Duodenal mucosa (tissue), 2 donors: ENCODE results near the gene ULK4.

ENCODE experiments used
- H3K27ac ChIP-seq: one replicate; pipeline ENCODE4 v1.7.0; 2013; ENCODE audit warnings: low read depth, low read length
- H3K27me3 ChIP-seq, 2 donors: one replicate each; pipeline ENCODE4 v1.7.0; 2013; ENCODE audit warnings: low read length in 2 of 2, control low read depth in 1 of 2; ENCODE audit not compliant: insufficient read depth in 2 of 2, control insufficient read depth in 1 of 2
- H3K36me3 ChIP-seq, 2 donors: one replicate each; pipeline ENCODE4 v1.7.0; 2013; ENCODE audit warnings: low read length in 2 of 2, control low read depth in 1 of 2; ENCODE audit not compliant: insufficient read depth in 2 of 2, control insufficient read depth in 1 of 2
- H3K4me1 ChIP-seq, 2 donors: one replicate each; pipeline ENCODE4 v1.7.0; 2013; ENCODE audit warnings: low read length in 2 of 2, control low read depth in 1 of 2; ENCODE audit not compliant: insufficient read depth in 2 of 2, control insufficient read depth in 1 of 2
- H3K4me3 ChIP-seq, 2 donors: one replicate each; pipeline ENCODE4 v1.7.0; 2013; ENCODE audit warnings: low read length in 2 of 2, low read depth in 1 of 2
- H3K9ac ChIP-seq, 2 donors: one replicate each; pipeline ENCODE4 v1.7.0; 2013; ENCODE audit warnings: low read length in 2 of 2, low read depth in 1 of 2
- H3K9me3 ChIP-seq, 2 donors: one replicate each; pipeline ENCODE4 v1.7.0; 2013; ENCODE audit warnings: low read length in 2 of 2, control low read depth in 1 of 2; ENCODE audit not compliant: control insufficient read depth in 1 of 2

Gene ULK4

DNA sequence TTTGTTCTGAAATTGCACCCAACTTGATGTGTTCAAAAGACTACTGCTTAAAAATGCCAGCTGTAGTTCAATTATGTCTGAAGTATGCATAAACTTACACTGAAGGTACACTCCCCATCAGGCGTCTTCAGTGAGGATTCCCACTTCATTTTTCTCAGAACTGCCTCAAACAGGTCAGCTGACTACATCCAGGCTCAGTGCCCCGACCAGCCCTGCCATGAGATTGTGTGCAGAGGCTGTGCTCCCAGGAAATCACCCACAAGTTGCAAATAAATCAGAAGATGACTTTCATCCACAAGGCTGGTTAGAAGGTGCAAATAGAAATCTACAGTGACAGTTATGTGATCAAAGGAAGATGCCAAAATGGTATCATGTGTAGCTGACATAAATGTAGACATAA lies 711.1 kb downstream of the ULK4 start:
- H3K4me3 ChIP-seq = no peak overlapping the region
- no peaks in the 10 kb centered on the region for H3K27me3 ChIP-seq
- H3K9me3 ChIP-seq = no peaks in the 10 kb centered on the region
- peaks cover 0 to 4% of the 10 kb centered on the region in 2 donors for H3K36me3 ChIP-seq
- H3K4me1 ChIP-seq = no peaks in the 10 kb centered on the region
- no peak overlapping the region for H3K27ac ChIP-seq
- H3K9ac ChIP-seq = no peak overlapping the region

DNA sequence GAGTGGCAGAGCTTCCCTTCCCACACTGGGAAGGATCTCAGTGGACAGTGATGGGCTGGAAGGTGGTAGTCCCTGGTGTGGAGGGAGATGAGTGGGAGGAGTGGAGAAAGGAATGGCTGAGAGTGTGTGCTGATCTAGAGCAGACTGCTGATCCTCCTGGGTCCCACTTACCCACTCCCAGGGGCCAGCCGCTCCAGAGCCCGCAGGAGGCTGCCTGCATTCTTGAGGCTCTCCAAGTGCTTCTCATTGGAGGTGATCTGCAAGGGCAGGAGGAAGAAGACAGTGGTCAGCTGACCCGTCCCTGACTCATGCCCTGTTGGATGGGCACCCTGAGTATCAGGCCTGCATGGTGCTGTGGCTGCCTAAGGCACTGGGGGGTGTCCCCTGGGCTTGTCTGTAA lies 712.6 kb downstream of the ULK4 start:
- Histone ChIP-seq H3K9ac (no peak overlapping the region), H3K36me3 (peaks cover 0 to 12% of the 10 kb centered on the region in 2 donors), H3K9me3 (no peaks in the 10 kb centered on the region), H3K27ac (no peak overlapping the region), H3K4me3 (no peak overlapping the region), H3K27me3 (no peaks in the 10 kb centered on the region), H3K4me1 (no peaks in the 10 kb centered on the region)

DNA sequence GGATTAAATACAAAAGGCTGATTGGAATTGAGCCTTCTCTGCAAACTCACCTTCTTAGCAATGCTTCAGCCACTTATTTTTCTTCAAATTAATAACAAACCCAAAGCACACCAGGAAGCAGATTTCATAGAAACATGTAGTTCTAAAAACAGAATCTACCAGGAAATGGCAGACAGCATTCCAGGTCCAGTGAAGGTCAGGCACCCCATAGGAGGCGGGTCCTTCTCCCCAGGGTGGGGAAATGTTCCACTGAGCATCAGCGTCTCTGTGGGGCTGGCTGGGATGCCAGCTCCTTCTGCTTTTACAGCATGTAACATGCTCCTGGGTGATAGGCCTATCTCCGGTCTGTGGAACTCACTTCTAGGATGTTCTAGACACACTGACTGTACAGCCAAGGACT lies 713.4 kb downstream of the ULK4 start:
- H3K4me1 ChIP-seq = no peaks in the 10 kb centered on the region
- no peaks in the 10 kb centered on the region for H3K27me3 ChIP-seq
- no peak overlapping the region for H3K27ac ChIP-seq
- H3K36me3 ChIP-seq = peaks cover 0 to 19% of the 10 kb centered on the region in 2 donors
- no peaks in the 10 kb centered on the region for H3K9me3 ChIP-seq
- H3K4me3 ChIP-seq = no peak overlapping the region
- no peak overlapping the region for H3K9ac ChIP-seq

DNA sequence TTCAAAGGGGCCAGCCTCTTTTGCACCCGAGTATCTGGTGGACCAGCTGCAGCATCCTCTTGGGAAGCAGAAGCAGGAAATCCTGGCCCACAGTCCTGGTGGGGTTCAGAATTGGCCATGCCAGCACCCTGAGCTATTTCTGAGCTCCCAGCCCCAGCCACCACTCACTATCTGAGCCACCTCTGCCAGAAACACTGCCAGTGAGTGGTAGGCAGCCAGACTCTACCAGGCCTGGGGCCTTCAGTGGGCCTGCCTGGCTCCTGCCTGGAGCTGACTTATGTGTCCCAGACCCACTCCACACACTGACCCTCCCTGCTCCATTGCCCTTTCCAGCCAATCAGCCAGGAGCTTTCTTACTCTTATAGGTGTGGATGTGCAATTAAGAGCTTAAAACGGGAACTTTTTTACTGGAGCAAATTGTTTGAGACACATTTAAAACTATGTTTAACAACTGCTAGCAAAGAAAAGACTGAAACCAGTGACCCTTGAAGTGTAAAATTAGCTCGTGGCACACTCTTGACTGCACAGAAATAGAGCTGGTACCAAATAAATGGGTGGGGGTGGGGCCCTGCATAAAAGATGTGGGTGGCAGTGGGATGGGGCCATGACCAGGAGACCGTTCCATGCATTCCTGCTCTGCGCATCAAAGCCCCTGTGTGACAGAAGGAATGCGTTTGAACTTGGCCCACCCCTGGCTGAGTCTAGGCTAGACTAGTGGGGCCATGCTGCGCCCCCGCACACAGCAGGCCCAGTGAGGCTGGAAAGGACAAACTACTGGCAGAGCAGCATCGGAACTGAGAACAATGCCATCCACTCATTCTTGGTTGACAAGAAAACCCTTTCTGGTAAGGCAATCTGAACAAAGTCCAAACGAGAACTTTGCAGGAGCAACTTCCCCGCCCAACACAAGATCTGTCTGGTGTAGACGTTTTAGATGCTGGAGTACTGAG lies 714.6 kb downstream of the ULK4 start:
- H3K27me3 ChIP-seq = no peaks in the 10 kb centered on the region
- H3K4me1 ChIP-seq = no peaks in the 10 kb centered on the region
- no peak overlapping the region for H3K9ac ChIP-seq
- peaks cover 0 to 23% of the 10 kb centered on the region in 2 donors for H3K36me3 ChIP-seq
- H3K9me3 ChIP-seq = no peaks in the 10 kb centered on the region
- no peak overlapping the region for H3K4me3 ChIP-seq
- no peak overlapping the region for H3K27ac ChIP-seq

DNA sequence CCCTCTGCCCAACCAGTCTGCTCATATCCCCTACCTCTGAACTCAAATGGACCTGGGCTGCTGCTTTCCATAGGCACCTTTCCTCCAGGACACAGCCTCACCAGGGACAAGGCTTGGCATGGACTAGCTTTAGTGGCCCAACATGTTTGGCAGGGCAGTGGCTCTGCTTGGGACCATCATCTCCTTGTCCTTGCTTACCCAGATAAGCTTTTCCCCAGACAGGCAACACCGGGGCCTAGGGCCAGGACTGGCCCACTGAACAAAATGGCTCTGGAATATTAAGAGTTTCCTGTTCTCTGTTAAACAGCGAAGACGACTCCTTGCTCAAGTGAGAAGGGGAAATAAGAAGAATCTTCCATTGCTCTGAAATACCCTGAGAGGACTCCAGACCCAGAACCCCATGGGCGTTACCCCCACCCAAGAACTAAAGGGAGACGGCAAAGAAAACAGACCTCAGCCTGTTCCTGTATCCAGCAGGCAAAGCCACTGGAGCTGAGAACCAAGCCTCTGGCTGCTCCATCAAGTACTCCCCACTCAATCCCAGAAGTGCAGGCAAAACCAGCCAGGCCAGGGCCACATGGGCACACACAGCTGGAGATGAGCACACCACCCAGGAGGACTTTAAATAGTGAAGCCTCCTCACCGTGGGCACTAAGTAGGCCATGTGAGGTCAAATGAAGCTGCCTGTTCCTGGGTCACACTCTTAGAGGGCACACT lies 717.1 kb downstream of the ULK4 start:
- Histone ChIP-seq H3K36me3 (peaks cover 0 to 45% of the 10 kb centered on the region in 2 donors), H3K27me3 (no peaks in the 10 kb centered on the region), H3K4me1 (peaks cover 0 to 6% of the 10 kb centered on the region in 2 donors), H3K4me3 (no peak overlapping the region), H3K27ac (no peak overlapping the region), H3K9me3 (no peaks in the 10 kb centered on the region), H3K9ac (no peak overlapping the region)

DNA sequence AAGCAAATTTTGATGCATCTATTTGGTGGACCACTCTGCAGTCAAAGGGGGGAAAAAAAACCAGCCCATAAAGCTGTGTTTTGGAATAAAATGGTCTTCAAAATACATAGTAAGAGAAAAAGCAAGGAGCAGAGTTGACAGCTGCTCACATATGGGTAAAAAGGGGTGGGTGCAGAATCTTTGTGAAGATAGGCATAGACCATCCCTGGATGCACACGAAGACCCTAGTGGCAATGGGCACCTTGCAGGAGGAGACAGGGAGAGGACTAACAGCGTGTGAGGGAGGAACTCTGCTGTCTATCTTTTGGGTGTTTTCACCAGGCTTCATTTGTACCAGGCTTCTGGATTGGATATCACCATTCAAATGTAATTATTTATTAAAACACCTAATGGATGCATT lies 718.7 kb downstream of the ULK4 start:
- H3K4me1 ChIP-seq = peaks cover 0 to 6% of the 10 kb centered on the region in 2 donors
- no peak overlapping the region for H3K4me3 ChIP-seq
- H3K27me3 ChIP-seq = no peaks in the 10 kb centered on the region
- H3K9ac ChIP-seq = no peak overlapping the region
- H3K36me3 ChIP-seq = peaks cover 14 to 60% of the 10 kb centered on the region in 2 donors
- no peak overlapping the region for H3K27ac ChIP-seq
- H3K9me3 ChIP-seq = no peaks in the 10 kb centered on the region

DNA sequence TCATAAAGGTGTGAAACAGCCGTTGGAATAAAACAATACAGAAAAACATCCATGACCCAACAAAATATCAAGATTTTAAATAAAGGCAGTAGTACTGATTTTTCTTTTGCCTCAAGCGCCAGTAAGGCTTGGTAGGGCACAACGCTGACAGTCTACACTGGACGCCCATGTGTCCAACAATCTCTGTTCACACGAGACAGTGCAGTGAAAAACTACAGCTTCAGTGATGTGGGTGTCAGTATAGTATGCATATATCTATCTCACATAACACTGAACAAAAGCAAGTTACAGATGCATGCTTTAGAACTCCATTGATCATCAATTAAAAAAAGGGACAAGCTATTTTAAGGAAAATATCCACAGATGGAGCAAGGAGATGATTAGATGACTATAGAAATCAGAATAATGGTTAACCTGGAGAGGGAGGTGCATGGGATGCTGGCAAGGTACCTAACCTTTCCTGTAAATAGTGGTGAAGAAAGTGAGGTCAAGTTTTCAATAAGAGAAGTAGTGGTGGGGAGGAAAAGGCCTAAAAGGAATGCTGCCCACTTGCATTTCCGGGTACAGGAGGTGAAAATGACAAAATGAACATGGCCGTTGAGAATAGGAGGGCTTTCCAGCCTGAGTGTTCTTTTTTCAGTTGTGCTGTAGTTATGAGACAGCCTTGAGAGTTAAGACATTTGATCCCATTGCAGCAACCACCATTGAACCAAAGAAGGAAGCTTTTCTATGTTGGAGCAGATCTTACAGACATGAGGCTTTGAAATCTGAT lies 719.9 kb downstream of the ULK4 start:
- Histone ChIP-seq H3K9me3 (no peaks in the 10 kb centered on the region), H3K4me1 (peaks cover 0 to 6% of the 10 kb centered on the region in 2 donors), H3K4me3 (no peak overlapping the region), H3K36me3 (peaks cover 19 to 72% of the 10 kb centered on the region in 2 donors), H3K27me3 (no peaks in the 10 kb centered on the region), H3K9ac (no peak overlapping the region), H3K27ac (no peak overlapping the region)

DNA sequence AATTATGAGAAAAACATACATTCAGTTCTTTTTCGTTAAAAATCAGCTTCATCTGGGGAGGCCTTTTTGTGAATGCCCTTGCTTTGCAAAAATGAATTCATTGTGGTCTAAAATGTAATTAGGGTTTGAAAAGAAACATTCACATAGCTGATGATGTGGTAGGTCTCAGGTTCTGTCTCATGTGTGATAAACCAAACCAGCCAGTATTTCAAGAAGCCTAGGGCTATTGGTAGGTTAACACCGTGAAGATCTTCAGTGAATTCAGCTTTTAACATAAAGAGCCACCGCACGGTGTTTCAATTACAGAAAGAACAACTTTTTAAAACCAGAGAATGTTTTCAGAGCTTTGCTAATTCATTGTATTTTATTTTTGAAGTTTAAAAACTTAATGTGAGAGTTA lies 720.7 kb downstream of the ULK4 start:
- H3K36me3 ChIP-seq = peaks cover 25 to 78% of the 10 kb centered on the region in 2 donors
- H3K9me3 ChIP-seq = no peaks in the 10 kb centered on the region
- no peak overlapping the region for H3K9ac ChIP-seq
- H3K27ac ChIP-seq = no peak overlapping the region
- peaks cover 0 to 6% of the 10 kb centered on the region in 2 donors for H3K4me1 ChIP-seq
- H3K27me3 ChIP-seq = no peaks in the 10 kb centered on the region
- no peak overlapping the region for H3K4me3 ChIP-seq

DNA sequence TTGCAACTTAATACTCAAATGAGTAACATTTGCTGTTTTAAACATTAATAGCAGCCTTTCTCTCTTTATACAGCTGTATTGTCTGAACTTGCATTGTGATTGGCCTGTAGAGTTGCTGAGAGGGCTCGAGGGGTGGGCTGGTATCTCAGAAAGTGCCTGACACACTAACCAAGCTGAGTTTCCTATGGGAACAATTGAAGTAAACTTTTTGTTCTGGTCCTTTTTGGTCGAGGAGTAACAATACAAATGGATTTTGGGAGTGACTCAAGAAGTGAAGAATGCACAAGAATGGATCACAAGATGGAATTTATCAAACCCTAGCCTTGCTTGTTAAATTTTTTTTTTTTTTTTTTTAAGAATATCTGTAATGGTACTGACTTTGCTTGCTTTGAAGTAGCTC lies 722.3 kb downstream of the ULK4 start:
- H3K9ac ChIP-seq = no peak overlapping the region
- H3K4me1 ChIP-seq = peaks cover 0 to 6% of the 10 kb centered on the region in 2 donors
- H3K27ac ChIP-seq = no peak overlapping the region
- H3K36me3 ChIP-seq = peaks cover 34 to 82% of the 10 kb centered on the region in 2 donors
- H3K9me3 ChIP-seq = no peaks in the 10 kb centered on the region
- no peak overlapping the region for H3K4me3 ChIP-seq
- H3K27me3 ChIP-seq = no peaks in the 10 kb centered on the region
